Astrocyte of the spinal cord (primary cell): ENCODE measurements around the gene NLRX1.

ENCODE experiments used
- DNase-seq: peaks from one replicate; pipeline ENCODE4 v3.0.0; 2011; ENCODE audit warnings: low read depth, low spot score
- H3K4me3 ChIP-seq: 2 replicates; pipeline ENCODE4 v1.5.1; 2011; ENCODE audit warnings: low read depth, mild to moderate bottlenecking, low read length, moderate library complexity
- CTCF ChIP-seq: IDR thresholded peaks from 2 replicates; pipeline ENCODE4 v1.5.1; 2012; ENCODE audit warnings: low read depth, mild to moderate bottlenecking, low read length, inconsistent platforms
- in situ Hi-C: cut with HindIII; loops from 2 replicates; pipeline ENCODE4 v1.10.0; 2017; ENCODE audit warnings: low sequenced_read_pairs

Gene NLRX1

GRCh38 chr11:119205574-119206510 is 37.3 kb downstream of the NLRX1 start, which contains the start of gene CBL:
Gene CBL (plus strand): TSS chr11:119206339. CDS start chr11:119206418, 79 bp downstream.
- peak; percentile 91 for TF ChIP-seq CTCF
- H3K4me3 ChIP-seq: peak within 1 kb of the TSS; percentile 95
- in situ Hi-C loops: no loop called here
- DNase-seq: peak; percentile 91

DNA sequence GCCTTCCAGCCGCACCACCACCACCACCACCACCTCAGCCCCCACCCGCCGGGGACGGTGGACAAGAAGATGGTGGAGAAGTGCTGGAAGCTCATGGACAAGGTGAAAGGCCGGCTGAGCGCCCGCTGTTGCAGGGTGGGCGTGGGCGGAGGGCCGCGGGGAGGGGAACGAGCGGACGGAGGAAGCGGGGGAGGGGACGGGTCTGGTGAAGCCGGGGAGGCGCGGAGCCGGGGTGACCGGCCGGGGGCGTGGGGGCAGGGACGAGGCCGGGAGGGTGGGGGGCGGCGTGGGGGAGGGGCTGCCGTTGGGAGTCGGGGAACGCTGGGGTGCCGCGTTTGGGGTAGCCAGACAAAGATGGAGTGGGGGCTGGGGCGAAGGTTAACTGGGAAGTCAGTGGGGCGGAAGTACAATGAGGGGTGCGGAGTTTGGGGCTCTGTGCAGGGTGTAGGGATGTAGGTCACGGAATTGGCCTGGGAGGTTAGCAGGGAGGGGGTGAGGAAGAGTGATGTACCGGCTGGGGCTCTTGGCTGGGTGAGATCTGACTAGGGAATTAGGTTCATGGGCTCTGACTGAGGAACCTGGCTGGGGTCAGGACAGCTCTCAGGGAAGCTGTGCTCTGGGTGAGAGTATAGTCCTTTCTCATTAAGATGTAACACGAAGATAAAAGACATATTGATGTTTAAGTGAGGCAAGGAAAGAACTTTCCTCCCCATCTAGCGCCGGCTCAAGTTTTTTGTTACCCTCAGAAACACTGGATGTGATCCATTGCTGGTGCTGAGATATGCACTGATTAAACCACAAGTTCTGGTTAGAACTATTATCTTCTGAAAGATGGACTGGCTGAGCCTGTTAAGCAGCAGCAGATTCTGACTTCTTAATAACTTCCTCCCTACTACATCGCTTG is 38.2 kb downstream of the NLRX1 start:
- no peak for DNase-seq
- no peak for TF ChIP-seq CTCF

GRCh38 chr11:119207415-119207960 is 39.0 kb downstream of the NLRX1 start:
- DNase-seq: peak; percentile 15
- in situ Hi-C loops: no loop called here
- no peak for TF ChIP-seq CTCF
- H3K4me3 ChIP-seq: peak overlapping the region; percentile 95

More for the DNA sequence above, 38.2 kb downstream of the NLRX1 start:
- H3K4me3 ChIP-seq: peak overlapping the region; percentile 95
- in situ Hi-C loops: no loop called here

- in situ Hi-C loops: no loop called here
- no peak overlapping the region for H3K4me3 ChIP-seq
- no peak for DNase-seq
- TF ChIP-seq CTCF: no peak
These were observed 40.7 kb downstream of the NLRX1 start for GRCh38 chr11:119209186-119209585.

DNA sequence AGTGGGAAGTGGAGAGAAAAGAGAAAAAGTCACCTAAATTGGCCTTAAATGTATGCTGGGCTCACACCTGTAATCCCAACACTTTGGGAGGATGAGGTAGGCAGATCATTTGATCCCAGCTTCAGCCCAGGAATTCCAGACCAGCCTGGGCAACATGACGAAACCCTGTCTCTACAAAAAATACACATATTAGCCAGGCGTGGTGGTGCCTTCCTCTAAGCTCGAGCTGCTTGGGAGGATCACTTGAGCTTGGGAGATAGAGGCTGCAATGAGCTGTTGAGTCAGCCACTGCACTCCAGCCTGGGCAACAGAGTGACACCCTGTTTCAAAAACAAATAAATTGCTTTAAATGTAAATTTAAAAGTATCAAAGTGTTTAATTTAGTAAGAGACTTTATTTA is 41.5 kb downstream of the NLRX1 start:
- no peak for DNase-seq
- in situ Hi-C loops: no loop called here
- H3K4me3 ChIP-seq: no peak overlapping the region
- TF ChIP-seq CTCF: no peak
